GM12878 (cell line): ENCODE measurements around the gene PAF1. TPM values are rescaled to one million over a fixed set of nuclear protein-coding genes. Genes with fewer than 3 reads are reported as not detected.

Experiments used
- ATAC-seq: fragments of 200-7000 bp; cut with Tn5 transposase; 3 replicates; pipeline ENCODE4 v1.9.1; 2020; ENCODE audit warnings: mild to moderate bottlenecking, moderate library complexity
- BruUV-seq: library from RNA; stranded (reverse); fragments of 400-500 nt; replicated peaks from 2 replicates; lab custom pipeline; 2021; lab: Mats Ljungman, UMichigan
- CTCF ChIA-PET: fragments of 300-600 bp; sonication (Branson Sonifier 250); formaldehyde crosslinking; extraction: SDS; loops from one replicate; lab custom pipeline; 2021; ENCODE audit warnings: inconsistent platforms; lab: Yijun Ruan, JAX
- POLR2A ChIA-PET: fragments of 350-600 bp; formaldehyde crosslinking; extraction: SDS; loops from one replicate; lab custom pipeline; 2021; ENCODE audit warnings: inconsistent platforms; lab: Charles Lee
- RAD21 ChIA-PET: fragments of 300-600 bp; sonication (Branson Sonifier 250); formaldehyde crosslinking; loops from one replicate; lab custom pipeline; 2023; ENCODE audit warnings: antibody characterized with exemption; ENCODE audit not compliant: unreplicated experiment; lab: Charles Lee
- SMC1A ChIA-PET: fragments of 300-600 bp; sonication (Branson Sonifier 250); formaldehyde crosslinking; loops from one replicate; lab custom pipeline; 2023; ENCODE audit not compliant: unreplicated experiment, uncharacterized antibody; lab: Charles Lee
- DNase-seq: peaks from one replicate; pipeline ENCODE4 v3.0.0-alpha.2; 2011; ENCODE audit warnings: low read depth, low spot score
- FAIRE-seq: peaks from 3 replicates; lab custom pipeline; 2011; peaks lifted over from hg19 to GRCh38; lab: Jason Lieb, UNC
- H2AFZ ChIP-seq: 2 replicates; pipeline ENCODE4 v1.6.0; 2011; ENCODE audit warnings: low read depth, low read length, control low read depth; ENCODE audit not compliant: control insufficient read depth
- H3K27ac ChIP-seq: 2 replicates; pipeline ENCODE4 v1.5.1; 2011; ENCODE audit warnings: control low read depth; ENCODE audit not compliant: control insufficient read depth, insufficient read depth
- H3K27me3 ChIP-seq, 2 experiments: replicated peaks in 1 of 2; 2 replicates each; pipeline versions ENCODE4 v1.6.0 to v1.6.1; 2011; ENCODE audit warnings: low read length in 1 of 2; ENCODE audit not compliant: control insufficient read depth in 2 of 2, insufficient read depth in 2 of 2
- H3K36me3 ChIP-seq, 2 experiments: 2 replicates each; pipeline ENCODE4 v1.5.1; 2011; ENCODE audit warnings: low read length in 1 of 2; ENCODE audit not compliant: control insufficient read depth in 2 of 2, insufficient read depth in 2 of 2
- H3K4me1 ChIP-seq: 2 replicates; pipeline ENCODE4 v1.6.1; 2011; ENCODE audit warnings: mild to moderate bottlenecking, low read length, moderate library complexity, mixed read lengths; ENCODE audit not compliant: control insufficient read depth, insufficient read depth
- H3K4me2 ChIP-seq: 2 replicates; pipeline ENCODE4 v1.6.0; 2011; ENCODE audit warnings: control low read depth; ENCODE audit not compliant: control insufficient read depth, insufficient read depth
- H3K4me3 ChIP-seq: fragments of 200-600 bp; sonication (generic); 2 replicates; pipeline ENCODE4 v1.5.1; 2016
- H3K79me2 ChIP-seq: 2 replicates; pipeline ENCODE4 v1.6.0; 2011; ENCODE audit warnings: low read length; ENCODE audit not compliant: control insufficient read depth, insufficient read depth
- H3K9ac ChIP-seq: 2 replicates; pipeline ENCODE4 v1.8.0; 2011; ENCODE audit warnings: low read length, control low read depth, mixed read lengths; ENCODE audit not compliant: control insufficient read depth, insufficient read depth
- H3K9me3 ChIP-seq: replicated peaks from 3 replicates; pipeline ENCODE4 v1.5.1; 2011; ENCODE audit warnings: mild to moderate bottlenecking, low read length; ENCODE audit not compliant: control insufficient read depth, insufficient read depth
- H4K20me1 ChIP-seq: 2 replicates; pipeline ENCODE4 v1.6.0; 2011; ENCODE audit not compliant: control insufficient read depth, insufficient read depth
- BCL11A ChIP-seq: IDR thresholded peaks from 2 replicates; pipeline ENCODE4 v1.6.1; 2011; ENCODE audit warnings: low read depth, low read length
- BRCA1 ChIP-seq: IDR thresholded peaks from 2 replicates; pipeline ENCODE4 v1.6.1; 2011; ENCODE audit warnings: low read depth, low read length, improper control_type of control experiment
- FOXK2 ChIP-seq: fragments of 450-650 bp; IDR thresholded peaks from 2 replicates; pipeline ENCODE4 v1.6.1; 2017; ENCODE audit warnings: mild to moderate bottlenecking, moderate library complexity
- HCFC1 ChIP-seq: fragments of 150-350 bp; IDR thresholded peaks from 2 replicates; pipeline ENCODE4 v1.6.1; 2014; ENCODE audit warnings: low read length
- HDAC2 ChIP-seq: fragments of 200-600 bp; sonication (generic); IDR thresholded peaks from 2 replicates; pipeline ENCODE4 v1.6.1; 2017
- IRF4 ChIP-seq: IDR thresholded peaks from 2 replicates; pipeline ENCODE4 v1.6.1; 2011; ENCODE audit warnings: low read depth, low read length
- MEF2B ChIP-seq: fragments of 450-650 bp; IDR thresholded peaks from 2 replicates; pipeline ENCODE4 v1.6.1; 2018; ENCODE audit warnings: mild to moderate bottlenecking, moderate library complexity; ENCODE audit not compliant: partially characterized antibody, poor library complexity, severe bottlenecking
- MTA3 ChIP-seq: IDR thresholded peaks from 2 replicates; pipeline ENCODE4 v1.6.1; 2012; ENCODE audit warnings: low read length, inconsistent platforms, borderline replicate concordance
- NFYB ChIP-seq: IDR thresholded peaks from 2 replicates; pipeline ENCODE4 v1.6.1; 2011; ENCODE audit warnings: low read depth, mild to moderate bottlenecking, low read length, improper control_type of control experiment, moderate library complexity; ENCODE audit not compliant: insufficient read depth
- POU2F2 ChIP-seq: IDR thresholded peaks from 3 replicates; pipeline ENCODE4 v1.6.1; 2011; ENCODE audit warnings: low read depth, mild to moderate bottlenecking, low read length, borderline replicate concordance
- RAD51 ChIP-seq: fragments of 450-650 bp; IDR thresholded peaks from 2 replicates; pipeline ENCODE4 v1.6.1; 2016; ENCODE audit warnings: moderate library complexity, mild to moderate bottlenecking, inconsistent platforms
- SRF ChIP-seq, 2 experiments: IDR thresholded peaks; 2 replicates each; pipeline ENCODE4 v1.6.1; 2011; ENCODE audit warnings: low read depth in 2 of 2, low read length in 2 of 2, mild to moderate bottlenecking in 1 of 2, moderate library complexity in 1 of 2
- WGBS: methylation state at CpG from one replicate; pipeline ENCODE4 v1.1.6; 2016; ENCODE audit warnings: low lambda C conversion rate; ENCODE audit not compliant: insufficient replicate concordance, insufficient coverage; ENCODE audit errors: missing lambda C conversion rate; 5-methylcytosine and 5-hydroxymethylcytosine counted together
- in situ Hi-C: fragments of 300-500 bp; cut with MboI; formaldehyde crosslinking; loops from 9 replicates; pipeline ENCODE4 v1.14.3; 2018; ENCODE audit warnings: mixed read lengths
- intact Hi-C: fragments of 100-400 bp; cut with micrococcal nuclease; formaldehyde crosslinking; loops from one replicate; pipeline ENCODE4 v1.14.2; 2022; ENCODE audit not compliant: unreplicated experiment
- polyA plus RNA-seq, 11 experiments: library from polyadenylated mRNA; depleted of rRNA in 4 of 11; unstranded in 6 of 11; stranded (reverse) in 5 of 11; fragments of >200 nt; fragmentation: Nextera tagmentation in 4 of 11; fragmentation: Illumina TruSeq in 1 of 11; extraction: Ambion mirVana in 4 of 11; extraction: Trizol in 1 of 11; gene quantifications; 1 replicate in 1 of 11; 2 replicates in 10 of 11; pipeline versions ENCODE4 v1.2.1 to v1.2.3, GENCODE V29; 2011 to 2016; ENCODE audit warnings: inconsistent platforms in 2 of 11, missing spikeins in 2 of 11, low read depth in 1 of 11
- total RNA-seq, 4 experiments: library from RNA; depleted of rRNA in 3 of 4; stranded (reverse); fragments of >200 nt in 3 of 4; fragmentation: Illumina TruSeq in 1 of 4; extraction: Trizol in 1 of 4; gene quantifications; 2 replicates each; pipeline versions ENCODE4 v1.2.1 to v1.2.3, GENCODE V29; 2013 to 2021
- TF ChIP-seq, protein P1 (sequence below): fragments of 450-650 bp; IDR thresholded peaks from 2 replicates; pipeline ENCODE4 v1.6.1; 2017; ENCODE audit warnings: mild to moderate bottlenecking, moderate library complexity

Gene PAF1
- total and polyA plus RNA-seq, 10 of the 15 experiments (the other 5 are each of a cell fraction or from before 2014, with no cell fraction given) = 1.7 to 45.8 (median 39.6) TPM

DNA sequence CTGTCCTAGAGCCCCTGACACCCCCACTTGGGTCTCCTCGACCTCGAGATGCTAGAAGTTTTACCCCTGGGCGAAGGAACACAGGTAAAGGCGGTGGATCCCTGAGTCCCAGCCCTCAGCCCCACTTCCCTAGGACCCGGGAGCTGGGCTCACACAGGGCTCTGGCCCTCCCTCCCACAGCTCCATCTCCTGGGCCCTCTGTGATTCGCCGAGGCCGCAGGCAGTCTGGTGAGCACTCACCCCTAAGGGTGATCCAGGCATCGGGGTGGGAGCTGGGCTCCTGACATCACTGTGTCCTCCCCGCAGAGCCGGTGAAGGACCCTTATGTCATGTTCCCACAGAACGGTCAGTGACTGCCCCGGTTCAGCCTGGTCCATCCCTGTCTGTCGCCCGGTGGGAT is 29.9 kb upstream of the PAF1 start:
- peaks cover 11 to 24% of the 10 kb centered on the region in 2 experiments; a peak in 3 of 4 replicates for H3K36me3 ChIP-seq
- H4K20me1 ChIP-seq = no peaks in the 10 kb centered on the region
- no peak overlapping the region for H3K9ac ChIP-seq
- over 99% methylated on average over 15 of the region's 15 CpGs for WGBS
- ATAC-seq (no peak), FAIRE-seq (no peak), DNase-seq (no peak)
- intact Hi-C loops = no loop called here
- no peaks in the 10 kb centered on the region for H3K79me2 ChIP-seq
- BruUV-seq = no TSS peak
- in situ Hi-C loops = no loop called here
- ChIA-PET SMC1A (interaction anchor here (1.2 kb wide), 1 partner anchor 53 kb away, joined by 3 read pairs; no protein-coding TSS in a partner anchor), POLR2A (interaction anchor here (0.7 kb wide), 1 partner anchor 502 kb away, joined by 3 read pairs; no protein-coding TSS in a partner anchor), CTCF (interaction anchor here (1.3 to 1.5 kb wide), 2 partner anchors 9 to 54 kb away, joined by 3 read pairs; no protein-coding TSS in a partner anchor), RAD21 (interaction anchor here (1.2 kb wide), 1 partner anchor 112 kb away, joined by 3 read pairs; the partner anchor contains the start of gene EID2B)
- no peaks in the 10 kb centered on the region for H3K27me3 ChIP-seq
- no peak overlapping the region for H3K27ac ChIP-seq
- TF ChIP-seq BRCA1 (no peak), FOXK2 (no peak), MEF2B (no peak), HCFC1 (no peak), MTA3 (no peak), IRF4 (no peak), BCL11A (no peak), NFYB (no peak)
- H3K4me2 ChIP-seq = no peak overlapping the region
- H3K9me3 ChIP-seq = no peaks in the 10 kb centered on the region
- H3K4me1 ChIP-seq = no peaks in the 10 kb centered on the region
- no peak overlapping the region for H2AFZ ChIP-seq
- no peak overlapping the region for H3K4me3 ChIP-seq

DNA sequence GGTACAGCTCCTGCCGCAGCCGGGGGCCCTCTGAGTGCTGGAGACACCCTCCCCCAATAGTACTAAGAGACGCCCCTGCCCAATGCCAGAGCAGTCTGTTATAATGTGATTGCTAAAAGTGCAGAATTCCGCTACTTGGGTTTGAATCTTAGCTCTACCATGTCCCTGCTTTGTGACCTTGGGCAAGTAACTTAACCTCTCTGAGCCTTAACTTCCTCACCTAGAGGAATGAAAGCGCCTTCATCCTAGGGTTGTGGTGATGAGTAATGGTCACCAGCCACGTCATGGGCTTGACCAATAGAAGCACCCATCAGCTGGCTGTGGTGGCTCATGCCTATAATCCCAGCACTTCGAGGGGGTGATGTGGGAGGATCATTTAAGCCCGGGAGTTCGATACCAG is 28.1 kb upstream of the PAF1 start:
- no TSS peak for BruUV-seq
- RAD21 ChIA-PET = no interaction called here
- Histone ChIP-seq H3K27me3 (no peaks in the 10 kb centered on the region), H3K36me3 (peaks cover 9 to 18% of the 10 kb centered on the region in 2 experiments; a peak in 3 of 4 replicates), H4K20me1 (no peaks in the 10 kb centered on the region), H3K27ac (no peak overlapping the region), H3K9ac (no peak overlapping the region), H3K4me2 (no peak overlapping the region), H3K79me2 (peaks cover 11% of the 10 kb centered on the region), H2AFZ (no peak overlapping the region), H3K4me3 (no peak overlapping the region), H3K4me1 (no peaks in the 10 kb centered on the region), H3K9me3 (no peaks in the 10 kb centered on the region)
- POLR2A ChIA-PET = no interaction called here
- in situ Hi-C loops (no loop called here), intact Hi-C loops (loop anchor here (10.0 kb wide), 1 partner anchor 116 kb away; the partner anchor contains the start of gene EID2B)
- FAIRE-seq (no peak), ATAC-seq (no peak), DNase-seq (no peak)
- no peak for TF ChIP-seq HDAC2
- TF ChIP-seq POU2F2 = no peak
- TF ChIP-seq, protein P1, sequence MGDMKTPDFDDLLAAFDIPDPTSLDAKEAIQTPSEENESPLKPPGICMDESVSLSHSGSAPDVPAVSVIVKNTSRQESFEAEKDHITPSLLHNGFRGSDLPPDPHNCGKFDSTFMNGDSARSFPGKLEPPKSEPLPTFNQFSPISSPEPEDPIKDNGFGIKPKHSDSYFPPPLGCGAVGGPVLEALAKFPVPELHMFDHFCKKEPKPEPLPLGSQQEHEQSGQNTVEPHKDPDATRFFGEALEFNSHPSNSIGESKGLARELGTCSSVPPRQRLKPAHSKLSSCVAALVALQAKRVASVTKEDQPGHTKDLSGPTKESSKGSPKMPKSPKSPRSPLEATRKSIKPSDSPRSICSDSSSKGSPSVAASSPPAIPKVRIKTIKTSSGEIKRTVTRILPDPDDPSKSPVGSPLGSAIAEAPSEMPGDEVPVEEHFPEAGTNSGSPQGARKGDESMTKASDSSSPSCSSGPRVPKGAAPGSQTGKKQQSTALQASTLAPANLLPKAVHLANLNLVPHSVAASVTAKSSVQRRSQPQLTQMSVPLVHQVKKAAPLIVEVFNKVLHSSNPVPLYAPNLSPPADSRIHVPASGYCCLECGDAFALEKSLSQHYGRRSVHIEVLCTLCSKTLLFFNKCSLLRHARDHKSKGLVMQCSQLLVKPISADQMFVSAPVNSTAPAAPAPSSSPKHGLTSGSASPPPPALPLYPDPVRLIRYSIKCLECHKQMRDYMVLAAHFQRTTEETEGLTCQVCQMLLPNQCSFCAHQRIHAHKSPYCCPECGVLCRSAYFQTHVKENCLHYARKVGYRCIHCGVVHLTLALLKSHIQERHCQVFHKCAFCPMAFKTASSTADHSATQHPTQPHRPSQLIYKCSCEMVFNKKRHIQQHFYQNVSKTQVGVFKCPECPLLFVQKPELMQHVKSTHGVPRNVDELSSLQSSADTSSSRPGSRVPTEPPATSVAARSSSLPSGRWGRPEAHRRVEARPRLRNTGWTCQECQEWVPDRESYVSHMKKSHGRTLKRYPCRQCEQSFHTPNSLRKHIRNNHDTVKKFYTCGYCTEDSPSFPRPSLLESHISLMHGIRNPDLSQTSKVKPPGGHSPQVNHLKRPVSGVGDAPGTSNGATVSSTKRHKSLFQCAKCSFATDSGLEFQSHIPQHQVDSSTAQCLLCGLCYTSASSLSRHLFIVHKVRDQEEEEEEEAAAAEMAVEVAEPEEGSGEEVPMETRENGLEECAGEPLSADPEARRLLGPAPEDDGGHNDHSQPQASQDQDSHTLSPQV = no peak
- no peak for TF ChIP-seq SRF (IDR thresholded peaks at IDR 0.05; ENCODE audit: low read depth in 2 of 2, low read length in 2 of 2)
- no peak for TF ChIP-seq RAD51
- SMC1A ChIA-PET = interaction anchor here (0.9 kb wide), 1 partner anchor 8 kb away, joined by 3 read pairs; no protein-coding TSS in a partner anchor
- 99% methylated on average over 9 of the region's 9 CpGs for WGBS
- CTCF ChIA-PET = no interaction called here
